Keratinocyte (primary cell): ENCODE results near the gene TSPAN17. TPM values are rescaled to one million over a fixed set of nuclear protein-coding genes. Genes with fewer than 3 reads are reported as not detected.

Experiments
- DNase-seq: peaks from one replicate; pipeline ENCODE4 v3.0.0-alpha.2; 2011; ENCODE audit warnings: low read depth, missing footprints, low spot score
- FAIRE-seq: peaks from 2 replicates; lab custom pipeline; 2011; peaks lifted over from hg19 to GRCh38; lab: Jason Lieb, UNC
- H2AFZ ChIP-seq: 2 replicates; pipeline ENCODE4 v1.6.0; 2012; ENCODE audit warnings: low read length, control low read depth, inconsistent platforms; ENCODE audit not compliant: control insufficient read depth
- H3K27ac ChIP-seq: 2 replicates; pipeline ENCODE4 v1.5.1; 2011; ENCODE audit warnings: low read length; ENCODE audit not compliant: control insufficient read depth, insufficient read depth
- H3K27me3 ChIP-seq: 3 replicates; pipeline ENCODE4 v1.6.0; 2011; ENCODE audit warnings: low read length; ENCODE audit not compliant: control insufficient read depth, insufficient read depth; ENCODE audit errors: extremely low read depth
- H3K36me3 ChIP-seq, 2 experiments: 2 replicates in 1 of 2; 3 replicates in 1 of 2; pipeline ENCODE4 v1.5.1; 2011; ENCODE audit warnings: low read length in 2 of 2, mild to moderate bottlenecking in 1 of 2; ENCODE audit not compliant: control insufficient read depth in 2 of 2, insufficient read depth in 2 of 2; ENCODE audit errors: extremely low read depth in 1 of 2
- H3K4me1 ChIP-seq: 3 replicates; pipeline ENCODE4 v1.5.1; 2011; ENCODE audit warnings: low read length; ENCODE audit not compliant: control insufficient read depth, insufficient read depth; ENCODE audit errors: extremely low read depth
- H3K4me2 ChIP-seq: 3 replicates; pipeline ENCODE4 v1.6.0; 2011; ENCODE audit warnings: low read depth, low read length; ENCODE audit not compliant: control insufficient read depth, insufficient read depth; ENCODE audit errors: extremely low read depth
- H3K4me3 ChIP-seq, 3 experiments: fragments of 200-600 bp in 1 of 3; sonication (generic) in 1 of 3; 2 replicates in 2 of 3; 3 replicates in 1 of 3; pipeline ENCODE4 v1.5.1; 2011 to 2016; ENCODE audit warnings: low read length in 3 of 3, mild to moderate bottlenecking in 3 of 3, control low read depth in 2 of 3, inconsistent platforms in 1 of 3, low read depth in 1 of 3, mixed read lengths in 1 of 3, mixed run types in 1 of 3, moderate library complexity in 1 of 3; ENCODE audit not compliant: control insufficient read depth in 2 of 3, insufficient read depth in 2 of 3; ENCODE audit errors: extremely low read depth in 1 of 3
- H3K79me2 ChIP-seq: 2 replicates; pipeline ENCODE4 v1.6.0; 2012; ENCODE audit warnings: low read length; ENCODE audit not compliant: control insufficient read depth, insufficient read depth
- H3K9ac ChIP-seq: 3 replicates; pipeline ENCODE4 v1.6.0; 2011; ENCODE audit warnings: low read length; ENCODE audit not compliant: control insufficient read depth, insufficient read depth; ENCODE audit errors: extremely low read depth
- H3K9me1 ChIP-seq: 3 replicates; pipeline ENCODE4 v1.6.0; 2011; ENCODE audit warnings: low read length; ENCODE audit not compliant: control insufficient read depth, insufficient read depth; ENCODE audit errors: extremely low read depth
- H3K9me3 ChIP-seq: 2 replicates; pipeline ENCODE4 v1.5.1; 2012; ENCODE audit warnings: low read depth, low read length; ENCODE audit not compliant: control insufficient read depth
- H4K20me1 ChIP-seq: 3 replicates; pipeline ENCODE4 v1.6.0; 2011; ENCODE audit warnings: low read length; ENCODE audit not compliant: control insufficient read depth, insufficient read depth; ENCODE audit errors: extremely low read depth
- CTCF ChIP-seq, 3 experiments: IDR thresholded peaks in 1 of 3; conservative IDR thresholded peaks in 1 of 3; optimal IDR thresholded peaks in 1 of 3; 2 replicates in 2 of 3; 3 replicates in 1 of 3; pipeline versions ENCODE3 to v1.5.1; 2011; ENCODE audit warnings: low read length in 3 of 3, mild to moderate bottlenecking in 3 of 3, moderate library complexity in 2 of 3, control low read depth in 1 of 3, inconsistent platforms in 1 of 3; ENCODE audit not compliant: insufficient read depth in 2 of 3; ENCODE audit errors: extremely low read depth in 1 of 3
- EZH2 ChIP-seq: IDR thresholded peaks from one replicate; pipeline ENCODE4 v1.6.1; 2012; ENCODE audit warnings: inconsistent platforms, mild to moderate bottlenecking, low read length, moderate library complexity
- dilution Hi-C: fragments of 300-500 bp; cut with MboI; formaldehyde crosslinking; loops from one replicate; pipeline ENCODE4 v1.7.0; 2020; ENCODE audit warnings: low sequenced_read_pairs; ENCODE audit not compliant: extremely low pct_ligation_motif_present
- polyA plus RNA-seq, 5 experiments: library from polyadenylated mRNA; depleted of rRNA in 3 of 5; stranded (reverse) in 3 of 5; stranded (forward) in 1 of 5; unstranded in 1 of 5; fragments of >200 nt; gene quantifications; 1 replicate in 1 of 5; 2 replicates in 3 of 5; 3 replicates in 1 of 5; pipeline versions ENCODE4 v1.2.1 to v1.2.3, GENCODE V29; 2011 to 2012; ENCODE audit warnings: missing spikeins in 2 of 5, low read depth in 1 of 5, low replicate concordance in 1 of 5

The TSPAN17 gene
- polyA plus RNA-seq, 1 donor (not counting 4 experiments of a cell fraction or from before 2014, with no cell fraction given) = 53.1 TPM

- H3K36me3 ChIP-seq = no peaks in the 10 kb centered on the region
- no peaks in the 10 kb centered on the region for H3K9me3 ChIP-seq
- H4K20me1 ChIP-seq = no peaks in the 10 kb centered on the region
- H3K4me2 ChIP-seq = no peak overlapping the region
- H3K4me1 ChIP-seq = no peaks in the 10 kb centered on the region
- no peak for FAIRE-seq
- H3K27ac ChIP-seq = no peak overlapping the region
- peaks cover 20% of the 10 kb centered on the region for H3K27me3 ChIP-seq
- H3K9ac ChIP-seq = no peak overlapping the region
- no peaks in the 10 kb centered on the region for H3K79me2 ChIP-seq
- H3K4me3 ChIP-seq = no peak overlapping the region
- H3K9me1 ChIP-seq = no peaks in the 10 kb centered on the region
- H2AFZ ChIP-seq = no peak overlapping the region
- DNase-seq = no peak
- dilution Hi-C loops = no loop called here
- TF ChIP-seq EZH2 (no peak), CTCF (optimal IDR thresholded peaks at IDR 0.05 in 1 of 3, IDR thresholded peaks at IDR 0.05 in 1 of 3, conservative IDR thresholded peaks at IDR 0.05 in 1 of 3; ENCODE audit: extremely low read depth in 1 of 3, insufficient read depth in 2 of 3, low read length in 3 of 3) (no peak)
Measured at GRCh38 chr5:176703857-176704256, 56.6 kb downstream of the TSPAN17 start.

- Histone ChIP-seq H3K27me3 (peaks cover 15% of the 10 kb centered on the region), H3K4me3 (no peak overlapping the region), H3K36me3 (no peaks in the 10 kb centered on the region), H4K20me1 (no peaks in the 10 kb centered on the region), H2AFZ (no peak overlapping the region), H3K4me1 (no peaks in the 10 kb centered on the region), H3K9me3 (no peaks in the 10 kb centered on the region), H3K79me2 (no peaks in the 10 kb centered on the region), H3K4me2 (no peak overlapping the region), H3K9ac (no peak overlapping the region), H3K27ac (no peak overlapping the region), H3K9me1 (no peaks in the 10 kb centered on the region)
- dilution Hi-C loops = no loop called here
- no peak for FAIRE-seq
- TF ChIP-seq EZH2 = no peak
- no peak for TF ChIP-seq CTCF (optimal IDR thresholded peaks at IDR 0.05 in 1 of 3, IDR thresholded peaks at IDR 0.05 in 1 of 3, conservative IDR thresholded peaks at IDR 0.05 in 1 of 3; ENCODE audit: extremely low read depth in 1 of 3, insufficient read depth in 2 of 3, low read length in 3 of 3)
- DNase-seq = no peak
Measured at GRCh38 chr5:176704355-176704754, 57.1 kb downstream of the TSPAN17 start.
